Ascending aorta (tissue), 2 donors: ENCODE results near the gene BHLHE23. TPM values are rescaled to one million over a fixed set of nuclear protein-coding genes. Genes with fewer than 3 reads are reported as not detected.

Experiments used
- DNase-seq, 2 donors: peaks; one replicate each; pipeline ENCODE4 v3.0.0-alpha.2; 2019; ENCODE audit warnings: low spot score in 2 of 2
- H3K27ac ChIP-seq, 2 donors: fragments of 200-600 bp; sonication (generic); one replicate each; pipeline ENCODE4 v1.5.1; 2016 to 2017; ENCODE audit warnings: mild to moderate bottlenecking in 1 of 2
- H3K27me3 ChIP-seq: fragments of 200-600 bp; sonication (generic); one replicate; pipeline ENCODE4 v1.5.1; 2017
- H3K36me3 ChIP-seq, 2 donors: fragments of 200-600 bp; sonication (generic); one replicate each; pipeline ENCODE4 v1.5.1; 2016
- H3K4me1 ChIP-seq, 2 donors: fragments of 200-600 bp; sonication (generic); one replicate each; pipeline ENCODE4 v1.5.1; 2016 to 2017; ENCODE audit warnings: mild to moderate bottlenecking in 1 of 2
- H3K4me3 ChIP-seq, 2 donors: fragments of 200-600 bp; sonication (generic); one replicate each; pipeline ENCODE4 v1.5.1; 2016 to 2017; ENCODE audit warnings: mild to moderate bottlenecking in 1 of 2
- H3K9me3 ChIP-seq, 2 donors: fragments of 200-600 bp; sonication (generic); one replicate each; pipeline ENCODE4 v1.5.1; 2016
- intact Hi-C: fragments of 100-400 bp; cut with DNase I; formaldehyde crosslinking; loops from one replicate; pipeline ENCODE4 v1.15.1; 2023
- total RNA-seq: library from RNA; depleted of rRNA; stranded (reverse); fragments of >200 nt; gene quantifications from one replicate; pipeline ENCODE4 v1.1.0, GENCODE V29; 2016
- TF ChIP-seq, protein P1 (sequence below), 3 experiments: fragments of 200-600 bp in 2 of 3; fragments of 450-650 bp in 1 of 3; sonication (generic) in 2 of 3; IDR thresholded peaks; one replicate each; pipeline ENCODE4 v1.5.1; 2016 to 2019; ENCODE audit warnings: antibody characterized with exemption in 3 of 3, mild to moderate bottlenecking in 1 of 3, moderate library complexity in 1 of 3

Gene BHLHE23
- total RNA-seq, 1 donor from 2014 or later = not detected

- H3K27ac ChIP-seq = no peak overlapping the region
- peaks cover 34% of the 10 kb centered on the region for H3K27me3 ChIP-seq
- H3K9me3 ChIP-seq = no peaks in the 10 kb centered on the region
- TF ChIP-seq, protein P1, sequence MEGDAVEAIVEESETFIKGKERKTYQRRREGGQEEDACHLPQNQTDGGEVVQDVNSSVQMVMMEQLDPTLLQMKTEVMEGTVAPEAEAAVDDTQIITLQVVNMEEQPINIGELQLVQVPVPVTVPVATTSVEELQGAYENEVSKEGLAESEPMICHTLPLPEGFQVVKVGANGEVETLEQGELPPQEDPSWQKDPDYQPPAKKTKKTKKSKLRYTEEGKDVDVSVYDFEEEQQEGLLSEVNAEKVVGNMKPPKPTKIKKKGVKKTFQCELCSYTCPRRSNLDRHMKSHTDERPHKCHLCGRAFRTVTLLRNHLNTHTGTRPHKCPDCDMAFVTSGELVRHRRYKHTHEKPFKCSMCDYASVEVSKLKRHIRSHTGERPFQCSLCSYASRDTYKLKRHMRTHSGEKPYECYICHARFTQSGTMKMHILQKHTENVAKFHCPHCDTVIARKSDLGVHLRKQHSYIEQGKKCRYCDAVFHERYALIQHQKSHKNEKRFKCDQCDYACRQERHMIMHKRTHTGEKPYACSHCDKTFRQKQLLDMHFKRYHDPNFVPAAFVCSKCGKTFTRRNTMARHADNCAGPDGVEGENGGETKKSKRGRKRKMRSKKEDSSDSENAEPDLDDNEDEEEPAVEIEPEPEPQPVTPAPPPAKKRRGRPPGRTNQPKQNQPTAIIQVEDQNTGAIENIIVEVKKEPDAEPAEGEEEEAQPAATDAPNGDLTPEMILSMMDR (IDR thresholded peaks at IDR 0.05) = no peak
- no peaks in the 10 kb centered on the region for H3K36me3 ChIP-seq
- intact Hi-C loops = no loop called here
- no peak for DNase-seq
- H3K4me3 ChIP-seq = no peak overlapping the region
- H3K4me1 ChIP-seq = no peaks in the 10 kb centered on the region
Measured at GRCh38 chr20:63003546-63003945, 3.2 kb downstream of the BHLHE23 start.

DNA sequence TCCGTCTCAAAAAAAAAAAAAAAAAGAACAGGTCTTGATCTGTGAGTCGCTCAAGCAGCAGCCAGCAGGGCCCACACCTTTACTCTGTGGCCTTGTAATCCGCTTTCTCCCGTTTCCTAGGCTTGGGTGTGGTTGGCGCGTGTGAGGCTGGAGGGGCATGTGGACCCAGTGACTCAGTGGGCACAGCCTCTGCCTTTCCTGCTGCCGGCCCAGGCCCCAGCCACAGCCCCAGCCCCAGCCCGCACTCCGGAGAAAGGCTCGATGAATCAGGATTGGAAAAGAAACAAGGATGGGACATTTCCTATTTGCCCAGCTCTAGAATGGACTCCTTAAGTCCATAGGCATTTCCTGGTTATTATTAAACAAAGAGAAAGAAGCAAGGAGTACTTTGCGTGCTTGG is 4.3 kb downstream of the BHLHE23 start:
- peaks cover 24% of the 10 kb centered on the region for H3K27me3 ChIP-seq
- intact Hi-C loops = no loop called here

DNA sequence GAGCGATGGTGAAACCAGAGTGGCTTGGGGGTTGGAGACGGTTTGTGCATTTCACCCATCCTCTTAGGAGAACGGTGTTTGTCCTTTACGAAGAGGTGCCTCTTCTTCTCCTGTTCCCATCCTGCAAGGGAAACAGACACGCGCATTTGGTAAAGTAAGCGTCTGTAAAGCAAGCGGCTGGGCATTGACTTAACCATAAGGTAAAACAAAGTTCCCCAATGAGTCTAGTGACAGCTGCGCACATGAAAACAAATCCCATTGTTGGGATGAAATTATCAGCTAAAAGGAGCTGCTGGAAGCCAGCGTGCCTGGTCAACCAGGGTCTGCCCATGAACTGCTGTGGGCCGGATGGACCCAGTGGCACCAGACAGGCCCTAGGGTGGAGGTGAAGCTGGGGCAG is 5.8 kb downstream of the BHLHE23 start:
- no peaks in the 10 kb centered on the region for H3K9me3 ChIP-seq
- H3K27me3 ChIP-seq = peaks cover 12% of the 10 kb centered on the region
- H3K27ac ChIP-seq = no peak overlapping the region
- intact Hi-C loops = no loop called here
- no peak overlapping the region for H3K4me3 ChIP-seq
- no peaks in the 10 kb centered on the region for H3K36me3 ChIP-seq
- TF ChIP-seq, protein P1 (IDR thresholded peaks at IDR 0.05) = no peak
- H3K4me1 ChIP-seq = no peaks in the 10 kb centered on the region
- DNase-seq = no peak

More for the DNA sequence above, 4.3 kb downstream of the BHLHE23 start:
- H3K9me3 ChIP-seq = no peaks in the 10 kb centered on the region
- no peak overlapping the region for H3K27ac ChIP-seq
- no peaks in the 10 kb centered on the region for H3K36me3 ChIP-seq
- no peaks in the 10 kb centered on the region for H3K4me1 ChIP-seq
- no peak for DNase-seq
- TF ChIP-seq, protein P1 (IDR thresholded peaks at IDR 0.05) = no peak
- H3K4me3 ChIP-seq = no peak overlapping the region

DNA sequence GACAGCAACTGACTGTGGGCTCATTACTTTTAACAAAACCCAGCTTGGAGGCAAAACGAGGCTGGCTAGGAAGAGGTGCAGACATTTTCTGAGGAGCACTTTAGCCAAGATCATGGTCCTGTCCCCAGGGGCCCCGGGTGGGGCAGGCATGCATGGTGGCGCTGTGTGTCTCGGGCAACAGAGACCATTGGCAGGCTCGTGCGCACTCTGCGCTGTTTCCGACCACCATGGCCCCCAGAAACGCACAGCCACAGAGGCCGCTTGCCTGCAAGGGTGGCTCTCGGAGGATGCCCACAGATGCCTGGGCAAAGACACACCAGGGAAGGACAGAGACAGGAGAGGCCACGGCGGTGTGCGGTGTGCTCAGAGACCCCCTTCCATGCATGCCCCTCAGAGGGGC is 6.7 kb downstream of the BHLHE23 start:
- DNase-seq = no peak
- H3K4me1 ChIP-seq = no peaks in the 10 kb centered on the region
- H3K36me3 ChIP-seq = no peaks in the 10 kb centered on the region
- intact Hi-C loops = no loop called here
- no peak overlapping the region for H3K4me3 ChIP-seq
- H3K27me3 ChIP-seq = peaks cover 4% of the 10 kb centered on the region
- TF ChIP-seq, protein P1 (IDR thresholded peaks at IDR 0.05) = no peak
- no peaks in the 10 kb centered on the region for H3K9me3 ChIP-seq
- no peak overlapping the region for H3K27ac ChIP-seq

GRCh38 chr20:62999580-62999979 is 7.2 kb downstream of the BHLHE23 start:
- no peaks in the 10 kb centered on the region for H3K4me1 ChIP-seq
- no peaks in the 10 kb centered on the region for H3K36me3 ChIP-seq
- intact Hi-C loops = no loop called here
- H3K9me3 ChIP-seq = no peaks in the 10 kb centered on the region
- TF ChIP-seq, protein P1 (IDR thresholded peaks at IDR 0.05) = no peak
- no peak for DNase-seq
- no peak overlapping the region for H3K27ac ChIP-seq
- no peak overlapping the region for H3K4me3 ChIP-seq
- H3K27me3 ChIP-seq = no peaks in the 10 kb centered on the region

DNA sequence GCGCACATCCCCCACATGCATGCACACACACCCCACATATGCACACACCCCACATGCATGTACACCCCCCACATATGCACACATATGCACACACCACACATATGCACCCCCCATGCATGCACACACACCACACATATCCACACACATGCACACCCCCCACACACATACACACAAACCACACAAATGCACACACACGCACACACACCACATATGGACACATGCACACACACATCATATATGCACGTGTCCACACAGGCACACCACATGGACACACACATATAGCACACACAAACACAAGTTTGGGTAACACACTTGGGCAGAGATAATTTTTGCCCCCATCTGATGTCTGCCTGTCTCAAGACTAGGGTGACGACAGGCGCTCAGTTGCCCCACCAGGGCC is 8.3 kb downstream of the BHLHE23 start:
- intact Hi-C loops = no loop called here
- Histone ChIP-seq H3K9me3 (no peaks in the 10 kb centered on the region), H3K27me3 (no peaks in the 10 kb centered on the region), H3K36me3 (no peaks in the 10 kb centered on the region), H3K4me3 (no peak overlapping the region), H3K4me1 (no peaks in the 10 kb centered on the region), H3K27ac (no peak overlapping the region)
- TF ChIP-seq, protein P1 (IDR thresholded peaks at IDR 0.05) = no peak
- DNase-seq = no peak
